Jurkat, Clone E6-1 (cell line): ENCODE results near the gene CC2D1A.
A peak's percentile ranks its signal among the peaks of the same experiment; 100 is the strongest.
"Not testable (repeated sequence)": the region's sequence is repeated elsewhere in the genome, so short reads cannot be mapped to it uniquely, and the experiment has no call there.

ENCODE experiments used
- DNase-seq: peaks from one replicate; pipeline ENCODE4 v3.0.0-alpha.2; 2011; ENCODE audit warnings: low read depth, low spot score
- H3K4me3 ChIP-seq: 2 replicates; pipeline ENCODE4 v1.5.1; 2011; ENCODE audit warnings: mild to moderate bottlenecking, low read length, control low read depth, moderate library complexity

Gene CC2D1A

DNA sequence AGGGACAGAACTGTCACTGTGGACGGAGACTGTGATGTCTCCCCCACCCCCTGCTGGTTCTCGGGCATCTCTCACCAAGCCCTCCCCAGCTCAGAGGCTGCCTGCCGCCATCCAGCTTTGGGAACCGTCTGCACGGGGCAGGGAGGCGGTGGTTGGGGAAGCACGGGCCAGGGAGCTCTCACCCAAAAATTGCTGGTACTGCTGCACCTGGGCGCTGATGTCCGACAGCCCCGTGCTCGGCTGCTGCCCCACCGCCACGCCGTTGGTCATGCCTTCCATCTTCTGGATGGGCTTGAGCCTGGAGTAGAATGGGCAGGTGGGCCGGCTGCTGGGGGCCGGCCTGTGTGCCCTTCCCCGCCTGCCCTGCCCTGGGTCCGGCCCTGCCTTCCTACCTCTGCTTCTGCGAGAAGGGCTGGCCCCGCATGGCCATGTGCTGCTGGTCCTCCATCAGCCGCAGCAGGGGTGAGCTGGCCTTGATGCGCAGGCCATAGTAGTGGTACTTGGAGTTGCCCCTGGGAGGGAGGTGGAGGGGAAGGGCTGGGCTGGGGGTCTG is 62.5 kb downstream of the CC2D1A start:
- no peak overlapping the region for H3K4me3 ChIP-seq
- DNase-seq, result no peak

DNA sequence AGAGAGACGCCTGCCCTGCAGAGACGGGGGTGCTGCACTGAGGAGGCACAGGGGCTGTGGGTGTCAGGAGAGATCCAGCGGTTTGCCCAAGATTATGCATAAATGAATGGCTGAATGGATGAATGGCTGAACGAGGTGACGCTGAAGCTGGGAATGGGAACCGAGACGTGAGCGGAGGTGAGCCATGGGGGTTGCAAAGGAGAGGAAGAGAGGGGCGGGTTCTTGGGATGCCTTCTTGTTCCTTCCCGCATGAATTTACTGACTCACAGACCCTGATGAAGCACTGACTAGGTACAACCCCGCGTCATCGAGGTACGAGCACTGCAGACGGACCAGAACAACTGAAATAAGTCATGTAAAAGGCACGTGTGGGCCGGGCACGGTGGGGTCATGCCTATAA is 63.0 kb downstream of the CC2D1A start:
- DNase-seq, result no peak
- no peak overlapping the region for H3K4me3 ChIP-seq

DNA sequence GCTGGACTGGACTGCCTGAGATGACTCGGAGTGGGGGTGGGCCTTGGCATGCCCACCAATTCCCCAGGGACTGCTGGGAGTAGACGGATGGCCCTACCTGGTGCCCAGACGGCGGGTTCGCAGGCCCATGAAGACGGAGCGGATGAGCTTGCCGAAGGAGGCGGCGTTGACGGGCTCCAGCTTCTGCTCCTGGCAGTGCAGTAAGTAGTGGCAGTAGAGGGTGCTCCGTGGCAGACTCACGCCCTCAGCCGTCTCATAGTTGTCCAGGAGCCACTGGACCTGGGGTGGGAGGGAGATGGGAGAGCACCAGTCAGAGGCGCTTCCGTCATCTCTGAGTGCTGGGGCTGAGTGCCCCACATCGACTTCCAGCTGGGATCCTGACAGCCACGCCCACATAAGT is 63.9 kb downstream of the CC2D1A start:
- no peak overlapping the region for H3K4me3 ChIP-seq
- DNase-seq, result no peak

DNA sequence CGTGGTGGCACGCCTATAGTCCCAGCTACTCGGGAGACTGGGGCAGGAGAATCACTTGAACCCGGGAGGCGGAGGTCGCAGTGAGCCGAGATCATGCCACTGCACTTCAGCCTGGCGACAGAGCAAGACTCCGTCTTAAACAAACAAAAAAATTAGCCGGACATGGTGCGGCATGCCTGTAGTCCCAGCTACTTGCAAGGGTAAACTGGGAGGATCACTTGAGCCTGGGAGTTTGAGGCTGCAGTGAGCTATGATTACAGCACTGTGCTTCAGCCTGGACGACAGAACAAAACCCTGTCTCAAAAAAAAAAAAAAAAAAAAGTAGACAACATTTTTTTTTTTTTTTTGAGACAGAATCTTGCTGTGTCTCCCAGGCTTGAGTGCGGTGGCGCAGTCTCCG is 65.9 kb downstream of the CC2D1A start:
- H3K4me3 ChIP-seq, result not testable (repeated sequence)

DNA sequence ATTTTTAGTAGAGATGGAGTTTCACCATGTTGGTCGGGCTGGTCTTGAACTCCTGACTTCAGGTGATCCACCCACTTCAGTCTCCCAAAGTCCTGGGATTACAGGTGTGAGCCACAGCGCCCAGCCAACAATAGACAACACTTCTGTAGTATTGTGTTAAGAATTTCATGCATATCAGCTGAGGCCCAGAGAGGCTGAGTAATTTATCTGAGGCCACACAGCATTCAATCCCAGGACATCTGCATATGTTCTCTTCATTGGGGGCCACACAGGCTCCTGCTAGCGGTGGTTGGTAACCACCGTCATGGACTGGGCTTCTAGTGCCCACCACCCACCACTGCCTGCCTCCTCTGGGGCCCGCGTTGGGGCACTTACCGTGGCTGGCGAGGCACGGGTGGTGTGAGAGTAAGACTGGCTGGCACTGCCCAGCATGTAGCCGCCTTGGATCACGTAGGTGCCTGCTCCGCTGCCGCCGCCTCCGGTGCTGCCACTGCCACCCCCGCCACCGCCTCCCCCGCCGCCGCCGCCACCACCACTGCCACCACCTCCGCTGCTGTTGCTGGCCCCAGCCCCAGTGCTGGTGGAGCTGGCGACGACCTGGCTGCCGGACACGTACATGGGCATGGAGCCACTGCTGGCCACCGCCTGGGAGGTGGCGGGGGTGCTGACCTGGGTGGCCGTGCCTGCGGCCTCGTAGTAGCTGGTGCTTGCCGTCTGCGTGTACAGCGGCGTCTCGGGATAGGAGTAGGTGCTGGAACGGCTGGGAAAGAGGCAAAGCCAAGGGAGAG is 66.6 kb downstream of the CC2D1A start:
- no peak for DNase-seq
- H3K4me3 ChIP-seq, result no peak overlapping the region

More for the DNA sequence above, 65.9 kb downstream of the CC2D1A start:
- not testable (repeated sequence) for DNase-seq

DNA sequence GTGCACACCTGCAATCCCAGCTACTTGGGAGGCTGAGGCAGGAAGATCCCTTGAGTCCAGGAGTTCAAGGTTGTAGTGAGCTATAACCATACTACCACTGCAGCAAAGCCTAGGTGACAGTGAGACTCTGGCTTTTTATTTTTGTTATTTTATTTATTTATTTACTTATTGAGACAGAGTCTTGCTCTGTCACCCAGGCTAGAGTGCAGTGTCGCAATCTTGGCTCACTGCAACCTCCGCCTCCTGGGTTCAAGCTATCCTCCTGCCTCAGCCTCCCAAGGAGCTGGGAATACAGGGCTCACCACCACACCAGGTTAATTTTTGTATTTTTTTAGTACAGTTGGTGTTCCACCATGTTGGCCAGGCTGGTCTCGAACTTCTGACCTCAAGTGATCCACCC is 67.5 kb downstream of the CC2D1A start:
- not testable (repeated sequence) for H3K4me3 ChIP-seq, DNase-seq

DNA sequence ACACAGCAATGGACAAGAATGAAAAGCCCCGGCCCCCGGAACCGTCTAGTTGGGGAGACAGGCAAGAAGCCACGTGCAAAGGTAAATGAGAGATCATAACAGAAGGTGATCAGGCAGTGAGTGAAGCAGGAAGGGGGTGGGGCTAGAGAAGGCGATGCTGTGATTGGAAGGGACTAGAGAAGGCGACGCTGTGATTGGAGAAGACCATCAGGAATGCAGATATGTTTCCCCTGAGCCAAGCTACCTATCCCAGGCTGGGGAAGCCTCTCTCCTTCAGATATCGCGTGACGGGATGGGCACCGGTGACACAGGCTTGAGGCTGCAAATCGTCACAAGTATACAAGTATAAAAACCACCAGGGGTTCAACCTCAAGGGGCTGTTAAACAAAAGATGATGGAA is 68.1 kb downstream of the CC2D1A start:
- H3K4me3 ChIP-seq, result no peak overlapping the region
- peak; percentile 66 for DNase-seq

DNA sequence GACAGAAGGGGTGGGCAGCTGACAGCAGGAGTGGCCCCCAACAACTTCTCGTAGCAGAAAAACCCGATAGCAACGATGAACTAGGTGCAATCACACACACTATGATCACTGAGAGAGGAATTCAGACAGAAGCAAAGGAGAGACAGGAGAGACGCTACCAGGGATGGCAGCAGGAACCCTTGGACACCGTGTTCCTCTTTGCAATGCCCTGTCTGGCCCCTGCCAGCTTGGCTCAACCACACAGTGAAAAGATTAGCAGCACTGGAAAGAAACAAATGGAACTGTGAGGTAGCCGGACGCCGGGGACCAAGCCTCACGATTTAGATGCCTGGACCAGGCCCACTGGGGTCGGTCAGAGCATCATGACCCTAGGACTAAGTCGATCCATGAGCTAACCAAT is 69.9 kb downstream of the CC2D1A start:
- no peak overlapping the region for H3K4me3 ChIP-seq
- no peak for DNase-seq

DNA sequence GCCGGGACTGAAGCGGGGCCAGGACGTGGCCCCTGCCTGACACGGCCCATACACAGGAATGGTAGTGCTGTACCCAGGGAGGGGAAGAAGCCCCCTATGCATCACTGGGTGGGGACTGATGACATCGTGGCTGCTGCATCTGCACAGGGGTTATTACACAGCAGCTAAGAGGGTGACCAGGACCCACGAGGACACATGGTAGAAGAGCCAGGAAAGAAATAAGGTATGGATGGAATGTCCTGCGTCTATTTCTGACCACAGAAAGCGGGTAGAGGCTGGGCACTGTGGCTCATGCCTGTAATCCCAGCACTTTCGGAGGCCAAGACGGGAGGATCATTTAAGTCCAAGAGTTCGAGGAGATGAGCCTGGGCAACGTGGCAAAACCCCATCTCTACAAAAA is 70.4 kb downstream of the CC2D1A start:
- no peak for DNase-seq
- no peak overlapping the region for H3K4me3 ChIP-seq

DNA sequence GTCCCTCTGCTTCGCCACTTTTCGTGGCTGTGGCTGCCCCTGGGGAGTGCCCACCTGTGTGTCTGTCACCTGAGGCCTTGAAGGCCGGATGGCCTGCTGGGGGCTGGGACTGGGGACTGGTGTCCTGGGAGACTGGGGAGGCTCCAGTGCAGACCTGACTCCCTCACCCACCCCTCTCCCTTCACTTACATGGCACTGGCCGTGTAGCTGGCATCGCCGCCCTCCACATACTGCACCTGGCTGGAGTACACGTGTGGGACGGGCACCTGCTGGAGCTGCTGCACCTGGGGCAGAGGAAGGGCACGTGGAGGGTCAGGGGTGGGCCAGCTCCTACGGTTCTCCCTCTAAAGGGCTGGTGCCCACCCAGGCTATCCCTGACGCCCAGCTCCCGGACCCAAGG is 71.8 kb downstream of the CC2D1A start:
- H3K4me3 ChIP-seq, result no peak overlapping the region
- DNase-seq, result no peak

DNA sequence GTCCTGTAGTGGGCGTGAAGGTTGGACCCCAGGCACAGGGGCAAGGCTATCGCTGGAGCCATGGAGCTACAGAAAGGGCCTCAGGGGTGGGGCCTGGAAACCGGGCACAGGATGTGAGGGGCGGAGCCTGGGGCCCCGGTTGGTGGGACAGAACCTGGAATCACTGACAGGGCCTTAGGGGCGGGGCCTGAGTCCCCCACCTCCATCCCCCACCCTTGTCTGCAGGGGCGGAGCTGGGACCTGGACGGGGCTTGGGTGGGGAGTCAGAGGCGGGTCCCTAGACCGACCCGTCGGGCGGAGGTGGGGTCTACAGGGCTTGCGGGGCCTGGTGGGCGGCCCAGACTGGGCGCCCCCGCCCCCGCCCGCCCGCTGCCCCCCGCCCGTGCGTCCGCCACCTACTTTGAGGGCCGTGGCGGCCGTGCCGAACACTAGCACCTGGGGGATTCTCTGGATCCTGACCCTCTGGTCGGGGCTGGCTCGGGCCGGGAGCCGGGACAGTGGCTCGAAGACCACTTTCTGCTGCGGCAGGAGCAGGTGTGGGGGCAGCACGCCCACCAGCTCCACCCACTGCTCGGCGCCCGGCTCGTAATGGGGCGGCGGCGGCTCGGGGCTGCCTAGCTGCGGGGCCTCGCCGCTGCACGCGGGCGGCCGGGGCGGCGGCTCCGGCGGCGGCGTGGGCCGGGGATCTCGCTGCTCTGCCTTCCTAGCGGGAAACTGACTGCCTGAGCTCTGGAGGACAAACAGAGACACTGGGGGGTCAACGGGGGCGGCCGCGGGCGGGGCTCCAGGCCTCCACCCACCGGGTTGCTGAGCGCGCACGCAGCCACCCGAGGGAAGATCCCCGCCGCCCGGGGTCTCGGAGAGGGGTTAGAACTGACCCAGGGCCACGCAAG is 72.6 kb downstream of the CC2D1A start:
- DNase-seq, result no peak
- no peak overlapping the region for H3K4me3 ChIP-seq

DNA sequence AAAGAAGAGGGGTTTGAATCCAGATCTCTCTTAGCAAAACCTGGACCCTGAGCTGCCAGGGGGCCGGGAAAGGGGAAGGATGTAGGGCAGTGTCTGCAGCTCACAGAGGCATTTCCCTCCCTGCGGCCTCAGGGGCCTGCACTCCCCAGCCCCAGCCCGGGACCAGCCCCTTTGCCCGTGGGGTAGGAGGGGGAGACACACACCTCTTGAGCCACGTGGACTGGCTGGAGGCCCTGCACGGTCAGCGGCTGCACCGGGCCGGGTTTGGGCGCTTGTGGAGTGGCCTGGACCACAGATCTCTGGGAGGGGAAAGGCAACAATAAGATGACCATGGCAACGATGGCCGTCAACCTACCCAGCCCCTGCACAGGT is 73.2 kb downstream of the CC2D1A start:
- no peak overlapping the region for H3K4me3 ChIP-seq
- DNase-seq, result no peak

DNA sequence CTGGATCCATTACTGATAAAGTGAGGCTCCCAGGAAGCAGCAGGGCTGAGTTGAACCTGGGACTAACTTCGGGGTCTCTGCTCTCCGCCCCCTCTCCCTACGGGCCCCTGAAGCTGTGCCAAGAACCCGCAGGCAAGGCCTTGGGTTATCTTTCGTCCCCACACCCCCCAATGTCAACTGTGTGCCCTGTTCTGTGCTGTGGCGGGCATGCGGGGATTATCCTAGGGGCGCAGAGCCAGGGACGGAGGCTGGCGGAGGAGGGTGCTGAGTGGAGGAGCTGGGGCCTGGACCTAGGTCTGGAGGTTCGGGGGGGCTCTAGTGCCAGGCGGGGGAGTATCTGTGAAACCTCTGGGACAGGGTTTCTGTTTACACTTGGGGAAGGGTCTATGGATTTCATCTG is 73.7 kb downstream of the CC2D1A start:
- H3K4me3 ChIP-seq, result no peak overlapping the region
- no peak for DNase-seq

DNA sequence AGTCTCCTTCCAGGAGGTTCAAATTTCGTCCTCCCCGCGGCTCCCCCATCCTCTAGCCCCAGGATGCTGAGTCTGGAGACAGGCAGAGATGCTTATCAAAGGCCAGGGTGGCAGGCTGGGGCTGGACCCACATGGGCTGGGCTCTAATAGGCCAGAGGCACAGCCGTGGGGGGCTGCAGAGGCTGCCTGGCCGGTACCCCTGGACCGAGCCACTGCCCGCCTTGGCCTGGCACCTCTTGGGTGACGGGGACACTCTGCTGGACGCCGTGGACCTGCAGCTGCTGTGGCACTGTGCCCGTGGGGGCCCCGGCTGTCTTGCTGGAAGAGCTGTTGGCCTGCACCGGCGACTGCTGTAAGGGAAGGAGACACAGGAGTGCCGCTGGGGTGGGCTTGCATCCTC is 74.3 kb downstream of the CC2D1A start:
- no peak for DNase-seq
- no peak overlapping the region for H3K4me3 ChIP-seq
